Endodermal cell (in vitro differentiated cells): Measurements from ENCODE around the gene CEMIP2. TPM values are rescaled to one million over a fixed set of nuclear protein-coding genes. Genes with fewer than 3 reads are reported as not detected.
"Not testable (repeated sequence)": the region's sequence is repeated elsewhere in the genome, so short reads cannot be mapped to it uniquely, and the experiment has no call there.

Experiments used
- DNase-seq: peaks from one replicate; pipeline ENCODE4 v3.0.0-alpha.2; 2017
- H3K27ac ChIP-seq: 2 replicates; pipeline ENCODE4 v1.5.1; 2013; ENCODE audit warnings: mild to moderate bottlenecking, low read depth, low read length, moderate library complexity
- H3K27me3 ChIP-seq: 2 replicates; pipeline ENCODE4 v1.6.1; 2013; ENCODE audit warnings: mild to moderate bottlenecking, low read length, moderate library complexity; ENCODE audit not compliant: insufficient read depth, control insufficient read depth, poor library complexity, severe bottlenecking
- H3K36me3 ChIP-seq: 2 replicates; pipeline ENCODE4 v1.7.0; 2013; ENCODE audit warnings: mild to moderate bottlenecking, low read length, moderate library complexity; ENCODE audit not compliant: control insufficient read depth, insufficient read depth
- H3K4me1 ChIP-seq: one replicate; pipeline ENCODE4 v1.7.0; 2013; ENCODE audit warnings: low read length; ENCODE audit not compliant: control insufficient read depth, insufficient read depth
- H3K4me3 ChIP-seq: 2 replicates; pipeline ENCODE4 v1.5.1; 2013; ENCODE audit warnings: mild to moderate bottlenecking, low read length, moderate library complexity
- H3K9ac ChIP-seq: 2 replicates; pipeline ENCODE4 v1.6.1; 2013; ENCODE audit warnings: mild to moderate bottlenecking, low read length, moderate library complexity; ENCODE audit not compliant: poor library complexity, severe bottlenecking; ENCODE audit errors: extremely low read depth
- H3K9me3 ChIP-seq: 2 replicates; pipeline ENCODE4 v1.6.1; 2013; ENCODE audit warnings: mild to moderate bottlenecking, low read length, moderate library complexity; ENCODE audit not compliant: control insufficient read depth
- H3K27ac Mint-ChIP-seq: 2 replicates; pipeline ENCODE4 v1.8.0; 2020; ENCODE audit warnings: mixed read lengths
- H3K27me3 Mint-ChIP-seq: 2 replicates; pipeline ENCODE4 v1.8.0; 2021; ENCODE audit warnings: mild to moderate bottlenecking, mixed read lengths; ENCODE audit not compliant: insufficient read depth
- H3K36me3 Mint-ChIP-seq: 2 replicates; pipeline ENCODE4 v1.8.0; 2020; ENCODE audit warnings: low read depth, mixed read lengths
- H3K4me1 Mint-ChIP-seq: 2 replicates; pipeline ENCODE4 v1.8.0; 2020; ENCODE audit warnings: mixed read lengths
- H3K4me3 Mint-ChIP-seq: 2 replicates; pipeline ENCODE4 v1.8.0; 2020; ENCODE audit warnings: mild to moderate bottlenecking, moderate library complexity, mixed read lengths
- H3K9me3 Mint-ChIP-seq: 2 replicates; pipeline ENCODE4 v1.8.0; 2020; ENCODE audit warnings: mild to moderate bottlenecking, mixed read lengths
- WGBS, 2 experiments: methylation state at CpG; one replicate each; pipeline versions ENCODE4 v1.1.5 to v1.1.7; 2013; ENCODE audit warnings: missing lambda C conversion rate in 2 of 2, mixed read lengths in 1 of 2; ENCODE audit not compliant: insufficient coverage in 1 of 2, insufficient read length in 1 of 2; 5-methylcytosine and 5-hydroxymethylcytosine counted together
- total RNA-seq, 2 donors: library from RNA; stranded (reverse); fragmentation: NEBNext Ultra II Directional in 1 of 2; extraction: Animal tissue kit (Norgen Biotek cat#: 25700) in 1 of 2; gene quantifications; 2 replicates in 1 of 2; 3 replicates in 1 of 2; pipeline ENCODE4 v1.2.1, GENCODE V29; 2021
- TF ChIP-seq, protein P1 (sequence below): fragments of 200-600 bp; sonication (generic); conservative IDR thresholded peaks from 2 replicates; pipeline ENCODE4 v1.5.0; 2021; ENCODE audit warnings: antibody characterized with exemption, mild to moderate bottlenecking

The CEMIP2 gene
- total RNA-seq, 2 donors from 2014 or later: 57.9 to 70.1 TPM

DNA sequence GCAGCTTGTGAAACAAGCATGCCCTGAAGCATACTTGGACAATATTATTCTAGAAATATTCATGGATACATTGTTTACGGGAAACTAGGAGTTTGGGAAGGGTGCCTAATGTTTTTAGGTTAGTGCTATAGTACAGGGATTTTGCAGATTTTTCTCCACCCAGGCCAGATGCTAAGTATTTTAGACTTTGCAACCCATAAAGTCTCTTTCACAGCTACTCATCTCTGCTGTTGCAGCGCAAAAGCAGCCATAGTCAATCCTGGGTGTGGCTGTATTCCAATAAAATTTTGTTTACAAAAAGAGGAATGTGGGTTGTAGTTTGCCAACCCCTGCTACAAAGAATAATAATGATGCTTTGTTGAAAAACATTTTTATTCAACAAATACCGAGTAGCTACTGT is 106.2 kb downstream of the CEMIP2 start:
- H3K27ac Mint-ChIP-seq: no peak overlapping the region
- Histone ChIP-seq H3K9me3 (no peaks in the 10 kb centered on the region), H3K9ac (no peak overlapping the region), H3K36me3 (no peaks in the 10 kb centered on the region), H3K4me3 (no peak overlapping the region), H3K27ac (no peak overlapping the region), H3K4me1 (no peaks in the 10 kb centered on the region), H3K27me3 (no peaks in the 10 kb centered on the region)
- peaks cover 3% of the 10 kb centered on the region for H3K9me3 Mint-ChIP-seq
- TF ChIP-seq, protein P1, sequence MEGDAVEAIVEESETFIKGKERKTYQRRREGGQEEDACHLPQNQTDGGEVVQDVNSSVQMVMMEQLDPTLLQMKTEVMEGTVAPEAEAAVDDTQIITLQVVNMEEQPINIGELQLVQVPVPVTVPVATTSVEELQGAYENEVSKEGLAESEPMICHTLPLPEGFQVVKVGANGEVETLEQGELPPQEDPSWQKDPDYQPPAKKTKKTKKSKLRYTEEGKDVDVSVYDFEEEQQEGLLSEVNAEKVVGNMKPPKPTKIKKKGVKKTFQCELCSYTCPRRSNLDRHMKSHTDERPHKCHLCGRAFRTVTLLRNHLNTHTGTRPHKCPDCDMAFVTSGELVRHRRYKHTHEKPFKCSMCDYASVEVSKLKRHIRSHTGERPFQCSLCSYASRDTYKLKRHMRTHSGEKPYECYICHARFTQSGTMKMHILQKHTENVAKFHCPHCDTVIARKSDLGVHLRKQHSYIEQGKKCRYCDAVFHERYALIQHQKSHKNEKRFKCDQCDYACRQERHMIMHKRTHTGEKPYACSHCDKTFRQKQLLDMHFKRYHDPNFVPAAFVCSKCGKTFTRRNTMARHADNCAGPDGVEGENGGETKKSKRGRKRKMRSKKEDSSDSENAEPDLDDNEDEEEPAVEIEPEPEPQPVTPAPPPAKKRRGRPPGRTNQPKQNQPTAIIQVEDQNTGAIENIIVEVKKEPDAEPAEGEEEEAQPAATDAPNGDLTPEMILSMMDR: no peak
- H3K36me3 Mint-ChIP-seq: no peaks in the 10 kb centered on the region
- peaks cover 26% of the 10 kb centered on the region for H3K4me1 Mint-ChIP-seq
- DNase-seq: no peak
- H3K27me3 Mint-ChIP-seq: no peaks in the 10 kb centered on the region
- WGBS, 2 experiments: 89 to 100% methylated on average over 1 to 3 of the region's 3 CpGs
- H3K4me3 Mint-ChIP-seq: no peak overlapping the region

DNA sequence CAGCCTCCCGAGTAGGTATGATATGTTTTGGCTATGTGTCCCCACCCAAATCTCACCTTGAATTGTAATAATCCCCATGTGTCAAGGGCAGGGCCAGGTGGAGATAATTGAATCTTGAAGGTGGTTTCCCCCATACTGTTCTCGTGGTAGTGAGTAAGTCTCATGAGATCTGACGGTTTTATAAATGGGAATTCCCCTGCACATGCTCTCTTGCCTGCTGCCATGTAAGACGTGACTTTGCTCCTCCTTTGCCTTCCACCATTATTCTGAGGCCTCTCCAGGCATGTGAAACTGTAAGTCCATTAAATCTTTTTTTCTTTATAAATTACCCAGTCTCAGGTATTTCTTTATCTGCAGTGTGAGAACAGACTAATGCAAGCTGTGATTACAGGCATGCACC is 111.0 kb downstream of the CEMIP2 start:
- not testable (repeated sequence) for H3K9ac ChIP-seq, H3K27ac Mint-ChIP-seq, H3K9me3 Mint-ChIP-seq, H3K9me3 ChIP-seq, H3K27me3 Mint-ChIP-seq, H3K4me3 Mint-ChIP-seq, H3K36me3 ChIP-seq, H3K27ac ChIP-seq, H3K27me3 ChIP-seq, H3K4me3 ChIP-seq, H3K4me1 ChIP-seq, H3K36me3 Mint-ChIP-seq, DNase-seq
- 86 to 94% methylated on average over 3 to 4 of the region's 4 CpGs for WGBS, 2 experiments
- peaks cover 32% of the 10 kb centered on the region for H3K4me1 Mint-ChIP-seq

DNA sequence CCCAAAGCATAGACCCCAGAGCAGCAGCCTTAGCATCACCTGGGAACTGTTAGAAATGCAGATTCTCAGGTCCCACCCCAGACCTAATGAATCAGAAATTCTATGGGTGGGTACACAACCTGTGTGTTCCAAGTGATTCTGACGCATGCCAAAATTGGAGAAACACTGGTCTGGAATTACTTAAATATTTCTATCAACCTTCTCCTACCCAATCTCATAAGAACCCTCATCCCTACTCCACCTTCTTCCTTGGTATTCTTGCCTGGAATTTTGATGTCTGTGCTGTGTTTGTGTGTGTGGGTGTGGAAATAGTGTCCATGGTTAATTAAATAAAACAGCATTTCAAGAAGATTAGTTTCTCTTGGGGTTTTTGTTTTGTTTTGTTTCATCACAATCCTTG is 111.8 kb downstream of the CEMIP2 start:
- no peak overlapping the region for H3K9ac ChIP-seq
- Mint-ChIP-seq H3K9me3 (peaks cover 3% of the 10 kb centered on the region), H3K4me3 (no peak overlapping the region), H3K27me3 (no peaks in the 10 kb centered on the region), H3K4me1 (peaks cover 32% of the 10 kb centered on the region), H3K36me3 (no peaks in the 10 kb centered on the region), H3K27ac (no peak overlapping the region)
- WGBS, 2 experiments: 89 to 96% methylated on average over 1 of the region's 1 CpG
- TF ChIP-seq, protein P1: no peak
- no peaks in the 10 kb centered on the region for H3K4me1 ChIP-seq
- no peaks in the 10 kb centered on the region for H3K27me3 ChIP-seq
- H3K4me3 ChIP-seq: no peak overlapping the region
- H3K36me3 ChIP-seq: no peaks in the 10 kb centered on the region
- no peak for DNase-seq
- H3K9me3 ChIP-seq: no peaks in the 10 kb centered on the region
- no peak overlapping the region for H3K27ac ChIP-seq

DNA sequence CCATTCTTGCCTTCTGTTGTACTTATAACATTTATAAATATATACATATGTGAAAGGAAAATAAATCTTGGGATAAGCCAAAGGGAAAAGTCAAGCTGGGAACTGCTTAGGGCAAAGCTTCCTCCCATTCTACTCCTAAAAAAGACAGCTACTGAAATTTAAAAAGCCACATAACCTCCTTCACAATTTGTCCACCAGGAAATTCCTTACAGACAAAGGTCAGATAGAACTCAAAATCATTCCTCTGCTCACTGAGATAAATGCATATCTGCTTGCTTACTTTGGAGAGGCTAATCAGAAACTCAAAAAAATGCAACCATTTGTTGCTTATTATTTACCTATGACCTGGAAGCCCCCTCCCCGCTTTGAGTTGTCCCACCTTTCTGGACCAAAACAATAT is 112.5 kb downstream of the CEMIP2 start:
- Histone ChIP-seq H3K9me3 (no peaks in the 10 kb centered on the region), H3K27me3 (no peaks in the 10 kb centered on the region), H3K4me3 (no peak overlapping the region), H3K27ac (no peak overlapping the region), H3K36me3 (no peaks in the 10 kb centered on the region), H3K9ac (no peak overlapping the region), H3K4me1 (no peaks in the 10 kb centered on the region)
- Mint-ChIP-seq H3K27me3 (no peaks in the 10 kb centered on the region), H3K36me3 (no peaks in the 10 kb centered on the region), H3K27ac (no peak overlapping the region), H3K4me1 (peaks cover 32% of the 10 kb centered on the region), H3K4me3 (no peak overlapping the region), H3K9me3 (peaks cover 3% of the 10 kb centered on the region)
- TF ChIP-seq, protein P1: no peak
- no peak for DNase-seq
- 89% methylated on average over 1 of the region's 1 CpG; no CpG with 5 or more reads in 1 of the 2 experiments for WGBS, 2 experiments
